Fibroblast of pulmonary artery (primary cell): ENCODE results near the gene HIGD1C.

Source experiments
- DNase-seq: peaks from one replicate; pipeline ENCODE4 v3.0.0-alpha.2; 2010; ENCODE audit warnings: low read depth
- H3K4me3 ChIP-seq: replicated peaks from 2 replicates; pipeline ENCODE4 v1.5.1; 2011; ENCODE audit warnings: low read depth, mild to moderate bottlenecking, control low read depth, low read length, moderate library complexity
- TF ChIP-seq, protein P1 (sequence below): IDR thresholded peaks from 2 replicates; pipeline ENCODE4 v1.5.1; 2011; ENCODE audit warnings: mild to moderate bottlenecking, control low read depth, low read length, inconsistent platforms; ENCODE audit errors: missing control alignments

The HIGD1C gene

GRCh38 chr12:51018956-51019355 is 66.6 kb downstream of the HIGD1C start:
- H3K4me3 ChIP-seq: no peak overlapping the region
- DNase-seq: no peak
- TF ChIP-seq, protein P1, sequence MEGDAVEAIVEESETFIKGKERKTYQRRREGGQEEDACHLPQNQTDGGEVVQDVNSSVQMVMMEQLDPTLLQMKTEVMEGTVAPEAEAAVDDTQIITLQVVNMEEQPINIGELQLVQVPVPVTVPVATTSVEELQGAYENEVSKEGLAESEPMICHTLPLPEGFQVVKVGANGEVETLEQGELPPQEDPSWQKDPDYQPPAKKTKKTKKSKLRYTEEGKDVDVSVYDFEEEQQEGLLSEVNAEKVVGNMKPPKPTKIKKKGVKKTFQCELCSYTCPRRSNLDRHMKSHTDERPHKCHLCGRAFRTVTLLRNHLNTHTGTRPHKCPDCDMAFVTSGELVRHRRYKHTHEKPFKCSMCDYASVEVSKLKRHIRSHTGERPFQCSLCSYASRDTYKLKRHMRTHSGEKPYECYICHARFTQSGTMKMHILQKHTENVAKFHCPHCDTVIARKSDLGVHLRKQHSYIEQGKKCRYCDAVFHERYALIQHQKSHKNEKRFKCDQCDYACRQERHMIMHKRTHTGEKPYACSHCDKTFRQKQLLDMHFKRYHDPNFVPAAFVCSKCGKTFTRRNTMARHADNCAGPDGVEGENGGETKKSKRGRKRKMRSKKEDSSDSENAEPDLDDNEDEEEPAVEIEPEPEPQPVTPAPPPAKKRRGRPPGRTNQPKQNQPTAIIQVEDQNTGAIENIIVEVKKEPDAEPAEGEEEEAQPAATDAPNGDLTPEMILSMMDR: no peak

- no peak for DNase-seq
- TF ChIP-seq, protein P1: no peak
- H3K4me3 ChIP-seq: no peak overlapping the region
Observed at GRCh38 chr12:51019927-51020326, 67.6 kb downstream of the HIGD1C start.
